ENCODE measurements around the gene CARHSP1. TPM values are rescaled to one million over a fixed set of nuclear protein-coding genes. Genes with fewer than 3 reads are reported as not detected.

The CARHSP1 gene
- total RNA-seq, 4 donors from 2014 or later: 12.4 to 22.3 (median 18.4) TPM

DNA sequence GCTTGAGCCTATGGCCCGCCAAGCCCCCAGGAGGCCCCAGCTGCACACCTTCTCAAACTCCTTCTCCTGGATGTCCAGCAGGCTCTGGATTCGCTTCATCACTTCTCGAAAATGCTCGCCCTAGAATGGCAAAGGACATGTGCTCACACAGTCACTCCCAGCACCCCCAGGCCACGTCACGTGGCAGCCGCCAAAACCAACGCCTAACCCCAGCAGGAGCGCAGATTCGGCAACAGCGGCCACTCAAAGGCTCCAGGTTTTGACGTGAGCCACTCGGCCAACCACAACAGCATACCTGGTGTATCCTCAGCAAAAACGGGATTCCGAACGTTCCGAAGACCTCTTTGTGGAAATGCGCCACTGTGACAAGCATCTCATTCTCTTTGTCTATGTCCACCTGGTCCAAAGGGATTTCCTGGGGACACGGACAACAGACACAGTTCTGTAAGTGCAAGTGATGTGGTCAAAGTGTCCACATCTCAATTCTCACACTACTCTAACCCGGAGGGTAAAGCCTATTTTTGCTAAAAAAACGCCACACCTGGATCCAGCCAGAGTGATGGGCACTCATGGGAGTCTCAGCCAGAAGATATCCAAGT lies 26.0 kb upstream of the CARHSP1 start:
- Histone ChIP-seq H3K27me3 (no peaks in the 10 kb centered on the region), H3K4me1 (peaks cover 0 to 13% of the 10 kb centered on the region in 2 donors), H3K36me3 (peaks cover 8 to 93% of the 10 kb centered on the region in 2 donors), H3K27ac (no peak overlapping the region), H3K4me3 (no peak overlapping the region), H3K9me3 (no peaks in the 10 kb centered on the region)
- TF ChIP-seq POLR2A (IDR thresholded peaks at IDR 0.05): no peak
- TF ChIP-seq, protein P1, sequence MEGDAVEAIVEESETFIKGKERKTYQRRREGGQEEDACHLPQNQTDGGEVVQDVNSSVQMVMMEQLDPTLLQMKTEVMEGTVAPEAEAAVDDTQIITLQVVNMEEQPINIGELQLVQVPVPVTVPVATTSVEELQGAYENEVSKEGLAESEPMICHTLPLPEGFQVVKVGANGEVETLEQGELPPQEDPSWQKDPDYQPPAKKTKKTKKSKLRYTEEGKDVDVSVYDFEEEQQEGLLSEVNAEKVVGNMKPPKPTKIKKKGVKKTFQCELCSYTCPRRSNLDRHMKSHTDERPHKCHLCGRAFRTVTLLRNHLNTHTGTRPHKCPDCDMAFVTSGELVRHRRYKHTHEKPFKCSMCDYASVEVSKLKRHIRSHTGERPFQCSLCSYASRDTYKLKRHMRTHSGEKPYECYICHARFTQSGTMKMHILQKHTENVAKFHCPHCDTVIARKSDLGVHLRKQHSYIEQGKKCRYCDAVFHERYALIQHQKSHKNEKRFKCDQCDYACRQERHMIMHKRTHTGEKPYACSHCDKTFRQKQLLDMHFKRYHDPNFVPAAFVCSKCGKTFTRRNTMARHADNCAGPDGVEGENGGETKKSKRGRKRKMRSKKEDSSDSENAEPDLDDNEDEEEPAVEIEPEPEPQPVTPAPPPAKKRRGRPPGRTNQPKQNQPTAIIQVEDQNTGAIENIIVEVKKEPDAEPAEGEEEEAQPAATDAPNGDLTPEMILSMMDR (IDR thresholded peaks at IDR 0.05 in 4 of 5, conservative IDR thresholded peaks at IDR 0.05 in 1 of 5): no peak
- DNase-seq (no peak), ATAC-seq (no peak)
- intact Hi-C loops (cut with DNase I; ENCODE audit: low total_unique reads): loop anchor here (5.0 kb wide), 1 partner anchor 37 kb away; no protein-coding TSS in a partner anchor
- in situ Hi-C loops (cut with MboI; ENCODE audit: low sequenced_read_pairs in 4 of 4): loop anchor here in 1 of 4 donors (25.0 kb wide), 1 partner anchor 233 kb away; the partner anchor contains the start of gene ABAT

- DNase-seq (no peak), ATAC-seq (no peak)
- TF ChIP-seq POLR2A (IDR thresholded peaks at IDR 0.05): no peak
- TF ChIP-seq, protein P1 (IDR thresholded peaks at IDR 0.05 in 4 of 5, conservative IDR thresholded peaks at IDR 0.05 in 1 of 5): no peak
- peaks cover 6 to 87% of the 10 kb centered on the region in 2 donors for H3K36me3 ChIP-seq
- in situ Hi-C loops (cut with MboI; ENCODE audit: low sequenced_read_pairs in 4 of 4): loop anchor here in 1 of 4 donors (25.0 kb wide), 1 partner anchor 232 kb away; the partner anchor contains the start of gene ABAT
- peak overlapping the region in 2 of 4 donors; percentile 53 to 67 for H3K27ac ChIP-seq
- H3K4me3 ChIP-seq: no peak overlapping the region
- H3K4me1 ChIP-seq: peaks cover 0 to 13% of the 10 kb centered on the region in 2 donors
- no peaks in the 10 kb centered on the region for H3K27me3 ChIP-seq
- intact Hi-C loops (cut with DNase I; ENCODE audit: low total_unique reads): loop anchor here (5.0 kb wide), 1 partner anchor 38 kb away; no protein-coding TSS in a partner anchor
- no peaks in the 10 kb centered on the region for H3K9me3 ChIP-seq
Measured at GRCh38 chr16:8893976-8894690, 25.3 kb upstream of the CARHSP1 start.

- intact Hi-C loops (cut with DNase I; ENCODE audit: low total_unique reads) (loop anchor here (5.0 kb wide), 1 partner anchor 39 kb away; no protein-coding TSS in a partner anchor), in situ Hi-C loops (cut with MboI; ENCODE audit: low sequenced_read_pairs in 4 of 4) (loop anchor here in 1 of 4 donors (25.0 kb wide), 1 partner anchor 231 kb away; the partner anchor contains the start of gene ABAT)
- TF ChIP-seq, protein P1 (IDR thresholded peaks at IDR 0.05 in 4 of 5, conservative IDR thresholded peaks at IDR 0.05 in 1 of 5): no peak
- TF ChIP-seq POLR2A (IDR thresholded peaks at IDR 0.05): no peak
Measured at GRCh38 chr16:8893426-8893825, 24.6 kb upstream of the CARHSP1 start.

DNA sequence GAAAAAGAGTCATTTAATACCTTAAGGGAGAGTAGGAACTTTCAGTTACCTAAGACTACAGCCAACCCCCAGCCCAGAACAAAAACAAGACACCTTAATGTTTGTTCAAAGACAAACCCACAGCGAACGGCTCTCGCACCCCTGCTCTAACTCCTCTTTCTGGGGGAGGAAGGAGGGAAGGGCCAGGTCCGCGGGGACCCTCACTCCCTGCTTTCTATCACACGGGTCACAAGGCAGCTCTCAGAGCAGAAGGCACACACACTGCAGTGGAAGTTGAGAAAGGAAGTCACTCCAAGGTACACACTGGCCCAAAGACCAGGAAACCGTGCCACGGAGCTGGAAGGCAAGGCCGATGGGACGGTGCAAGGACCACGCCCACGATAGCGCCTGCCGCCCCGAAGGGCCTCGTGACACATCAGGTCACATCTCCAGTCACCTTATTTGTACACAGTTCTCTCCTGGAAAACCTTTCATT lies 23.3 kb upstream of the CARHSP1 start:
- TF ChIP-seq, protein P1 (IDR thresholded peaks at IDR 0.05 in 4 of 5, conservative IDR thresholded peaks at IDR 0.05 in 1 of 5): no peak
- TF ChIP-seq POLR2A (IDR thresholded peaks at IDR 0.05): no peak
- ATAC-seq: peak; percentile 34 to 69
- intact Hi-C loops (cut with DNase I; ENCODE audit: low total_unique reads): loop anchor here (5.0 kb wide), 1 partner anchor 40 kb away; no protein-coding TSS in a partner anchor
- Histone ChIP-seq H3K27ac (peak overlapping the region; percentile 46 to 67 (median 57)), H3K27me3 (no peaks in the 10 kb centered on the region), H3K36me3 (peaks cover 0 to 67% of the 10 kb centered on the region in 2 donors), H3K4me1 (peaks cover 14 to 24% of the 10 kb centered on the region in 2 donors), H3K4me3 (no peak overlapping the region), H3K9me3 (no peaks in the 10 kb centered on the region)
- DNase-seq: peak; percentile 61 to 67
- in situ Hi-C loops (cut with MboI; ENCODE audit: low sequenced_read_pairs in 4 of 4): loop anchor here in 1 of 4 donors (25.0 kb wide), 1 partner anchor 230 kb away; the partner anchor contains the start of gene ABAT

More at GRCh38 chr16:8893426-8893825, 24.6 kb upstream of the CARHSP1 start:
- H3K27me3 ChIP-seq: no peaks in the 10 kb centered on the region
- DNase-seq: no peak
- no peak overlapping the region for H3K4me3 ChIP-seq
- H3K9me3 ChIP-seq: no peaks in the 10 kb centered on the region
- no peak for ATAC-seq
- H3K27ac ChIP-seq: peak overlapping the region; percentile 46 to 67 (median 57)
- peaks cover 4 to 80% of the 10 kb centered on the region in 2 donors for H3K36me3 ChIP-seq
- H3K4me1 ChIP-seq: peaks cover 2 to 16% of the 10 kb centered on the region in 2 donors
